HG03280 (cell line): ENCODE data around the gene C19orf25.
A peak's percentile ranks its signal among the peaks of the same experiment; 100 is the strongest.

Source experiments
- ATAC-seq: cut with Tn5 transposase; IDR thresholded peaks from one replicate; pipeline ENCODE4 v1.9.1; 2021; ENCODE audit warnings: mild to moderate bottlenecking, moderate library complexity; ENCODE audit not compliant: unreplicated experiment

C19orf25 gene

DNA sequence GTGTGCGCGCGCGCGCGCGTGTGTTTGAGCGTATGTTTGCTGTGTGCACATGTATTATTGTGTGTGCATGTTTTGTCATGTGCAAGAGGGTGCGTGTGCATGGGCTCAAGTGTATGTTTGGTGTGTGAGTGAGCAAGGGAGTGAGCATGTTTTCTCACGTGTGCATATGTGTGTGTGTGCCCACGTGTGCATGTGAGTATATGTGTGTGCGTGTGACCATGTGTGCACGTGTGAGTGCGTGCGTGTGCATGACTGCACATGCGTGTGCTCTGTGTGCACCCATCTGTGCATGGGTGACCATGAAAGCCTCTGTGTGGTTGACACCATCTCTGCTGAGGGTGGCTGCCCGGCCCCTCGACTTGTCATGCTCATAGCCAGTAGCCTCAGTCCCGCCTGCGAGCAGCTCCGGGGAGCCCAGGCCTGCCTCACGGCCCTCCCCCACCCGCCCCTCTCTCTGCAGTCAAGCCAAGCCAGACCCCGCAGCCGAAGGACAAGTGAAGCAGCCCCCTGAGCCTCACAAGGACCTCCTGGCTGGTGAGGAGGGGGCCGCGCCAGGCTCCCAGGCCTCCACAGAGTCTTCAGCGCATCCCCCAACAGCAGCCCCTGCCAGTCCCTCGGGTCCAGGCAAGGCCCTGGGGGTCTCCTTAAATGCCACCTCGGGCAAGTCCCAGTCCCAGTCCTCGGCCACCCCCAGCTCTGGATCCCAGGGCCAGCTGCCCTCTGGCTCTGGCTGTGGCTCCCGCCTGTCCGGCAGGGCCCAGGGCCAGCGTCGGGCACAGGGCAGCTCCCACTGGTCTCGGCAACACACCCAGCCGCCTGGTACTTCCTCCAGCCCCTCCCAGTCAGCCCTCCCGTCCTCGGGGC, 17.9 kb upstream of the C19orf25 start:
- ATAC-seq, result no peak

DNA sequence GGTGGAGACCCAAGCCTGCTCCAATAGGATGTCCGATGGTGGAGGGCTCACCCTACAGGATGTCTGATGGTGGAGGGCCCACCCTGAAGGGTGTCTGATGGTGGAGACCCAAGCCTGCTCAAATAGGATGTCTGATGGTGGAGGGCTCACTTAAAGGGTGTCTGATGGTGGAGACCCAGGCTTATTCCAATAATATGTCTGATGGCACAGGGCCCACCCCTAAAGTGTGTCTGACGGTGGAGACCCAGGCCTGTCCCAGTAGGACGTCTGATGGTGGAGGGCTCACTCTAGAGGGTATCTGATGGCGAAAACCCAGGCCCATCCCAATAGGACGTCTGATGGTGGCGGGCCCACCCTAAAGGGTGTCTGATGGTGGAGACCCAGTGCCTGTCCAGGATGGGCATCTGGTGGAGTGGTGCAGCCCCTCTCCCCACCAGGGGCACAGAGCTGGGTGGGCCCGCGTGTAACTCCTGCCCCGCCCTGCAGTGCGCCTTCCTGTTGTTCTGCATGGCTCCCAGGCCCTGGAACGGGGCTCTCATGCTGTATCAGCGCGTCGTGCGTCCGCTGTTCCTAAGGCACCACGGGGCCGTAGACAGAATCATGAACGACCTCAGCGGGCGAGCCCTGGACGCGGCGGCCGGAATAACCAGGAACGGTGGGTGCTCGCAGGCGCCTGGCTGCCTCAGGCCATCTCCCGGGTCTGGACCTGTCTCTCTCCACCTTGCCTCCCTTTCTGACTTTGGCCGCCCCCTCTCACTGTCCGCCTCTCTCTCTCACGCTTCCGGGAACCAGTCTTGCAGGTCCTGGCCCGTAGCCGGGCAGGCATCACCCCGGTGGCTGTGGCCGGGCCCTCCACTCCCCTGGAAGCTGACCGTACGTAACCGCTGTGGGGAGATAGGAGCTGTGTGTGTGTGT, 17.0 kb upstream of the C19orf25 start:
- no peak for ATAC-seq

DNA sequence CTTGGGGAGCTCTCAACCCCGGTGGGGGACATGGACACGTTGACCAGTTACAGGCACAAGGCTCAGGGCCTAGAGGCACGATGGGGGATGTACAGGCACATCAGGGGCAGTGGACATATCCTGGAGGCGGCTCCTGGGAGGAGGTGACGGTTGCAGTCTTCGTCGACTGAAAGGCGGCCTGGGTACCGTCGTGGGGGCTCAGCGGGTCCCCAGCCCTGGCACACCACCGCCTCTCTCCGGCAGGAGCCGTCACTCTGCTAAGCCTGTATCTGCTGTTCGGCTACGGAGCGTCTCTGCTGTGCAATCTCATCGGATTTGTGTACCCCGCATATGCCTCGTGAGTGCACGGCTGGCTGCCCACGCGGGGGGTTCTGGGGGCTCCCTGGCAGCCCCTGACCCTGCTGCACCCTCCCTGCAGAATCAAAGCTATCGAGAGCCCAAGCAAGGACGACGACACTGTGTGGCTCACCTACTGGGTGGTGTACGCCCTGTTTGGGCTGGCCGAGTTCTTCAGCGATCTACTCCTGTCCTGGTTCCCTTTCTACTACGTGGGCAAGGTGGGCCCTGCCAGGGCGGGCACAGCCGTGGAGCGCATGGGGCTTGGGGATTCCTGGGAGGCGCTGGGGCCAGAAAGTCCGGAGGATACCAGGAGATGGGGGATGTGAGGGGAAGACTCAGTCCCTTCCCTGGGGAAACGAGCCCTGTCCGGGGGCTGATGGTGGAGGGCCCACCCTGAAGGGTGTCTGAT, 16.2 kb upstream of the C19orf25 start:
- no peak for ATAC-seq

DNA sequence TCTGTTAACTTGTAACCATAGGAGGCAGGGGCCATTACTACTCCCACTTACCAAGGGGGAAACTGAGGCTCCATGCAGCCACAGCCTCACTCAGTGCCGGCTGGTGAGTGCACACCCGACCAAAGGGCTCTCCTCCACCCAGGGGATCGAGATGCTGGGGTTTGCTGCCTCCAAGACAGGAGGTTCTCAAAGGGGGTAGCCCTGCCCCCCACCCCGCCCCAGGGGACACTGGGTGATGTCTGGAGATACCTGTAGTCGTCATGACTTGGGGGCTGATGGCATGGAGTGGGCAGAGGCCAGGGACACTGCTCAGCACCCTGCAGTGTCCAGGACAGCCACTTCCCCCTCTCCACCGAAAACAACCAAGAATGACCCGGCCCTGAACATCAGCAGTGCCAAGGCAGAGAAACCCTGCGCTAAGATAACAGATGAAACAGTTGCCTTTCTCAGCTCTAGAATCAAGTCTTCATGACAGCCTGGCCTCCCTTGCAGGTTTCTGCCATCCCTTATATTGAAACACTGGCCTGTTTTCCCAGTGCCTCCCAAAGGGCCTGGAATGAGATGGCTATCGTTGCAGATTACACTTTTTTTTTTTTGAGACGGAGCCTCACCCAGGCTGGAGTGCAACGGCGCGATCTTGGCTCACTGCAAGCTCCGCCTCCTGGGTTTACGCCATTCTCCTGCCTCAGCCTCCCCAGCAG, 15.2 kb upstream of the C19orf25 start:
- ATAC-seq, result no peak

DNA sequence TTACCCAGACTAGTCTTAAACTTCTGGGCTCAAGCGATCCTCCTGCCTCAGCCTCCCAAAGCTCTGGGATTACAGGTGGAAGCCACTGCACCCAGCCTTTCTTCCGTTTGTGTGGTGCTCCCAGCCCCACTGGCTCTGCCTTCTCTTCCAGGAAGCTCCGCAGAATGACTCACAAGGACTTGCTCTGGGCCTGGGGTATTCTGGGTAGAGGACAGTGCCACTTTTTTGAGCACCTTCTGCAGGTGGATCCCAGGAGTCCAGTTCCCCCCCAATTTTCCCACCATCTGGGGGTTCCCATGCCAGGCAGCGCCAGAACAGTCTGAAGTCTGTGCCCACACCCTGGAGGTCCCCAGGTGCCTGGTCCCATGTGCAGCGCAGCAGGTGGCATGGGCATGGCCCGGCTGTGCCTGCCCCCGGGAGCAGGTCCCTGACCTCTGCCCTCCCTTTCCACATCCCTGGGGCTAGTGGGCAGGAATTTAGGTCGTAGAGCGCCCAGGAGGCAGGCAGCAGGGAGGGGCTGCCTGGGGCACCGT, 13.5 kb upstream of the C19orf25 start:
- no peak for ATAC-seq

DNA sequence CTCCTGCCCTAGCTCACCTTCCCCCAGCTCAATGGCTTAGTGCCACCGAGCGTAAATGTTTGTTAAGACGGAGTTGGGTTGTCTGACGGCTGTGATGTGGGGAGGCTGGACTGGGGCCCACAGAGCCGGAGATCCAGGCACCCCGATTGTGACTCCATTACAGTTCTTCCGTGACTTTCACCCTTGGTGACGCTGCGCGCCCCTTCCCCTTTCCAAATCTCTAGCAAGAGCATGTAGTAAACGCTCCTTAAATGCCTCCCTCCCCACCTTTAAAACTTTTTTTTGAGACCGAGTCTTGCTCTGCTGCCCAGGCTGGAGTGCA, 12.8 kb upstream of the C19orf25 start:
- no peak for ATAC-seq

DNA sequence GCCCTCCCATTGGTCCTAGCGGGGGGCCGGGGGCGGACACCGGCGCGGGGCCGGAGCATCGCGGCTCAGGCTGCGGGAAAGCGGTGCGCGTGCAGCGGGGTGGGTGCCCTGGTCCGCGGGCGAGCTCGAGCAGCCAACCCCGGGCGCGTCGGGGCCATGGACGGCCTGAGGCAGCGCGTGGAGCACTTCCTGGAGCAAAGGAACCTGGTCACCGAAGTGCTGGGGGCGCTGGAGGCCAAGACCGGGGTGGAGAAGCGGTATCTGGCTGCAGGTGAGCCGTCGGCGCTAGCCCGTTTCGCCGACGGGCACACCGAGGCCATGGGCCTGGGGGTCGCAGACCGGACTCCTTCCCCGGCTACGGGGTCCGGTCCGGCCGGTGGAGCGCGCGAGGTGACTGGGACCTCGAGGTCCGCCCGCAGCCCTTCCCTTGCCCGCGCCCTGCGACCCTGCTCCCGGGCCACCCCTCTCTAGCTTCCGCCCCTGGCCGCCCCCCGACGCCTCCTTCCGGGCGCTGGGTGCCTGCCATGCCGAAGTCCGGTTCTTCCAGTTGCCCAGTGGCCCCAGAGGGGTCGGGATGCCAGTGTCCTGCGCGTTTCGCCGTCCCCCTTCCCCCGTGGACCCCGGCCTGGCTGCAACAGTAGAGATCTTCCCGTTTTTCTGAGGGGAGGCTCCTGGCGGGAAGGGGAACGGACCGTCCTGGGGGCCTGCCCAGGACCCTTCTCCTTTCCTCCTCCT, 12.3 kb upstream of the C19orf25 start, which contains the start of gene REEP6:
Gene REEP6 (plus strand): TSS at position 68 of the 735 bp plus-strand sequence. CDS start 89 bp downstream, at position 157.
- no peak for ATAC-seq

DNA sequence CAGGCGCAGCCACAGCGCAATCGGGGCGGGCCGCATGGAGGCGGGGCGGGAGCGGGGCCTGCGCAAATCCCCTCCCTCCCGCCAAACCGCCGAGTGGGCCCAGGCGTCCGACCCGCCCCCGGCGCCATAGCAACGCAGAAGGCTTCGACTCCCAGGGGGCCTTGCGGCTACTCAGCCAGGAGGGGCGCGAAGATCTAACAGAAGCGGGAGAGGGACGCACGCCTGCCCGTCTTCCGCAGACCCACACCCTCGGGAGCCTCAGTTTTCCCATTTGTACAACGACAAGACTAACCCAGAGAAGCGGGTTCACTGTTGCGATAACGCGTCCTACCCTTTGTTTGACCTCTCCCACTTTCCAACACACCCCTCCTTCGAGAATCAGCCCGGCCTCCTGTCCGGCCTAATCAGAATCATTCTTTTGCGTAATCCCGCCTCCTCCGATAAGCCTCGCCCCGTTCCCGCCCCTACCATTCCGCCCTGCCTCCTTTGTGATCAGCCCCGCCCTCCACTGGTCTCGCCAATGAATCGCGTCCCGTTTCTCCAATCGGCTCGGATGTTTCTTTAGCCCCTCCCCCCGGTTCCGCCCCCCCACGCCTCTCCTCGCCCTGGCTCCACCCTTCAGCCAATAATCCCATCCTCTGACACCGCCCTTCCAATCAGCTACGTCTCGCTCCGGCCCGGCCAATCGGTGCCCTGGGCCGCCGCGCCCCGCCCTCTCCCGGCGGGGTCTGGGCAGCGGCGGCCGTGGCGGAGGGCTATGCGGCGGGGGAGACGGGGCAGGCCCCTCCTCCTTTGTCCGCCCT, 11.5 kb upstream of the C19orf25 start, which contains the start of gene PCSK4:
Gene PCSK4 (minus strand): TSS at position 40 of the 803 bp plus-strand sequence. CDS start 4 bp downstream, at position 36.
- peak; percentile 78 for ATAC-seq

DNA sequence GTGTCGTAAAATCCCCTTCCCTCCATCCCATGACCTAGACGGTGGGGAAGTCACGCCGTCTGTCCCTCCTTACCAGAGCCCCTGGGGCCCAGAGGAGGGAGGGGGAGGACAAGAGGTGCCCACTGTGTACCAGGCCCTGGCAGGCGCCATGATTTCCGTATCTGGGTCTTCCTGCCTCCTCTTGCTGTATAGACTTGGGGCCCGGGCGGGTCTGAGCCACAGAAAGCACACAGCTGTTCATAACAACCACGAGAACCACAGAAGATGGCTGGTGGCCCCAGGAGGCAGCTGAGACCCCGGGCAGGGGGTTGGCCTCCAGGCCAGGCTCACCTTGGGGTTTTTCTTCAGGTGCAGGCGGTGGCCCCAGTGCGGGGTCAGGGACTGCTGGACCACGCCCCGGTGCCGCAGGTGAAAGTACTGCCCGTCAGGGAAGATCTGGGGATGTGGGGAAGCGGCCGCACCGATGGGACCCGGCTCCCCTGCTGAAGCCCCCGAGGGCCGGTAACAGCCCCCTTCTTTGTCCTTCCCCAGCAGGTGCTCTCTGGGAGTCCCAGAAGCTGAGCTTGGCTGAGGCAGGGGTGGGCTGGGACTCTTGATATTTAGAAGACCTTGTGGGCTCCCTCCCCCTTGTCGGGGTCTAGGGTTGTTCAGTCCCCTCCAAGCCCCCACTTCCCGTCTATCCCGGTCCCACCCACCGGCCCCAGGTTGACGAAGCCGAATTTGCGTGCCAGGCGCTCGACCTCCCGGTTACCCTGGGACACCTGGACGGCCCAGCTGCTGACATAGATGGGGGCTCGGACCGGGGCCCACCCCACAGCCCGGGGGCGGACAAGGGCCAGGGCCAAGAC, 10.7 kb upstream of the C19orf25 start:
- ATAC-seq, result no peak

DNA sequence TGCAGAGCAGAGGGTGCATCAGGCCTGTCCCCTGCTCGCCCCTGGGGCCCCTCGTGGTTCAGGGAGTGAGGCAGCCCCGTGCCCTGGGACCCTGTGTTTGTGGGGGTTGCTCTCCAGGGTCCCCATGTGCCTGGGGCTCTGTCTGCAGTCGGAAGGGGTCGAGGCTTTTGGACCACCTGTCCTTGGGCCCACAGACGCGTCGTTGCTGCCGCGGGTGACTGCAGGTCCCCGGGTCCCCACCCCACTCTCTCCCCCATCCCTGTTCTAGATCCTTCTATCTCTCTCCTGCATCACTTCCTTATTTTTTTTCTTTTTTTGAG, 9.2 kb upstream of the C19orf25 start:
- no peak for ATAC-seq

DNA sequence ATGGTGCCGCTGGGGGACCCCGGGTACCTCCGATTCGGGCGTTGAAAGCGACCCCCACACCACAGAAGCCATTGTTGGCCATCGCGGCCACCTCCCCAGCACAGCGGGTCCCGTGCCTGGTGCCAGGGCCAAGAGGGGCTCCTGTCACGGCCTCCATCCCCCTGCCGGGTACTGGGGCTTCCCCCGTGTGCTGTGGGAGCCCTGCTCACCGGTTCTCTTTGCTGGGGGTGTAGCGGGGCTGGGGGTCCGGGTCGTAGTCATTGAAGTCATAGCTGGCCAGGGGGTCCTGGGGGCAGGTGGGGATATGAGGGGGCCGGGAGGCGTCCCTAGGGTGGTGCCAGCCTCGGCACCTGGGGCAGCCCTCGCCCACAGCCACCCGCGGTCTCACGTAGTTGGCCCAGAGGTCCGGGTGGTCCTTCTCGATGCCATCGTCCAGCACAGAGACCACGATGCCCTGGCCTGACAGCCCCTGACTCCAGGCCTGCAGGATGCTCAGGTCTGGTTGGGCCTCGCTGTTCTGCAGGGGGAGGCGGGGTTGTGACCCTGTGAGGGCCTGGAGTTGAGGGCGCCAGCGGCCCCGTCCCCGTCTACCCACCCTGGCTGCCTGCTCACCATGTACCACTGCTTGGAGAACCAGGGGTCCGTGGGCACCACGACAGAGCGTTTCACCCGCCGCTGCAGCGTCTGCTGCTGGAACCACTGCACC, 8.7 kb upstream of the C19orf25 start:
- no peak for ATAC-seq

DNA sequence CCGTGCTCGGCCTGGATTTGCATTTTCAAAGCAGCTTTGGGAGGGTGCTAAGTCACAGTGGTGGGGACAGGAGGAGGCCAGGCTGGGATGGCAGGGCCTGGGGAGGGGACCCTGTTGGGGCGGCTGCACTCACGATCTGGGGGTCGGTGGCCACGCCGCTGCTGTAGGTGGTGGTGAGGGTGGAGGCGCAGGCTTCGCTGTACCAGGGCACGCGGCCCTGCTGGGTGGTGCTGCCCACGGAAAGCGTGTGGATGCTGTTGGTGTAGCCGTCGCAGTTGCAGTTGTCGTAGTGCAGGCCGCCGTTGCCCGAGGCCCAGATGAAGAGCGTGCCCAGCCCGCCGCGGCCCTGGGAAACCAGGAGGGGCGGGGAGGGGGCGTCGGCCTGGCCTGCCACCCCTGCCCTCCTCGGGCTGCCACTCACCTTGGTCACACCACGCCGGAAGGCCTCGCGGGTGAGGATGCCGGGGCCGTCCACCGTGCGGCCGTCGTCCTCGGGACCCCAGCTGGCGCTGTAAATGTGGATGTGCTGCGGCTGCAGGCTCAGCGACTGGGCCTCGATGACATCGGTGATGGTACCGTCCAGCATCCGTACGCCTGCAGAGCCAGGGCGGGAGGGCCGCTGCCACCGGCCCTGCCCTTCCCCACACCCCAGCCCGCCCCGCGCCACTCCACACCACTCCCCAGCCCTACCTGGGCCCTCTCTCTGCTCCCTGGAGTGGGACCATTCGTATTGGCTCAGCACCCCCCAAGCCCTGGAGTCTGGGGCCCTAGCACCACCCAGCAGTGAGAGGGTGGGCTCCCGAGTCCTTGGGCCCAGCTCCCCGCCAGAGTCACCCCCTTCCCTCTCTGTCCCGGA, 7.9 kb upstream of the C19orf25 start:
- no peak for ATAC-seq

DNA sequence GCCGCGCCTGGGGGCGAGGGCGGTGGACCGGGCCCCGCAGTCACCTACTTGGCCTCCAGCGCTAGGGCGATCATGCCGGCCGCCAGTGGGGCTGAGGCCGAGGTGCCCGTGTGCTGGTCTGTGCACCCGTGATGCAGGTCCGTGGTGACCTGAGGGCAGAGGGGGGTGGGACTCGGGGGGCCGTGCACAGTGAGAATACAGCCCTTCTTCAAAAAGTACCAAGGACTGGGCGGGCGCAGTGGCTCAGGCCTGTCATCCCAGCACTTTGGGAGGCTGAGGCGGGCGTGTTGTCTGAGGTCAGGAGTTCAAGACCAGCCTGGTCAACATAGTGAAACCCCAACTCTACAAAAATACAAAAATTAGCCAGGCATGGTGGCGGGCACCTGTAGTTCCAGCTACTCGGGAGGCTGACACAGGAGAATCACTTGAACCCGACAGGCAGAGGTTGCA, 5.0 kb upstream of the C19orf25 start:
- ATAC-seq, result no peak

DNA sequence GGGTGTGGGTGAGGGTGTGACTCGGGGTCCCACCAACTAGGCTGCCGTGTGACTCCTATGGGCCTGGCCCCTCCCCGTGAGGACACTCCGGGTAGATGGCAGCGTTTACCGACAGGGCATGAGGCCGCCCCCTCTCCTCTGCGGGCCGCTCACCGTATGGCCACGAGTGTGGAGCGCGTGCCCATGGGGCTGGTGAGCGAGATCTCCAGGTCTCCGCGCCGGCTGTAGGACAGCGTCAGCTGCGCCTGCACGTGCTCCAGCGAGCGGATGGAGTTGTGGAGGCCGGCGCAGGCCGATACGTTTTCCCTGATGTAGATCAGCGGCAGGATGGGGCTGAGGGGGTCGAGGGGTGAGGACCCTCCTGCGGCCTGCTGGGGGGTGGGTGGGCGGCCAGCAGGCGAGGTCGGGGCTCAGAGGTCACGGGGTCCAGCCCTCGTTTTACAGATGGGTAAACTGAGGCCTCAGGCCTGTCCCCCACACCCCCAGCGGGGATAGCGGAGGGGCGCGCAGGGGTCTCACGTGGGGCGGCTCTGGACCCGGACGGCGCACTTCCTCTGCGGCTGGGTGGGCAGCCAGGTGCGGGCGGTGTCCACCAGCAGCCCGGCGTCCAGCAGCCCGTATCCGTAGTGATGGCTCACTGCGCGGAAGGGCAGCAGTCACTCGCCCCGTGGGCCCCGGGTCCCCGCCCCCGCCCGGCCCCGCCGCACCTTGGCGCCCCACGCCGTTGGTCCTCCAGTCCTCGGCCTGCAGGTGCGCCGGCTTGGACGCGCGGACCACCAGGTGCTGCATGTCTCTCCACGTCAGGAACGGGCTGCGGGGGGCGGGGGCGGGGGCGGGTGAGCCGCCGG, 4.3 kb upstream of the C19orf25 start:
- no peak for ATAC-seq

DNA sequence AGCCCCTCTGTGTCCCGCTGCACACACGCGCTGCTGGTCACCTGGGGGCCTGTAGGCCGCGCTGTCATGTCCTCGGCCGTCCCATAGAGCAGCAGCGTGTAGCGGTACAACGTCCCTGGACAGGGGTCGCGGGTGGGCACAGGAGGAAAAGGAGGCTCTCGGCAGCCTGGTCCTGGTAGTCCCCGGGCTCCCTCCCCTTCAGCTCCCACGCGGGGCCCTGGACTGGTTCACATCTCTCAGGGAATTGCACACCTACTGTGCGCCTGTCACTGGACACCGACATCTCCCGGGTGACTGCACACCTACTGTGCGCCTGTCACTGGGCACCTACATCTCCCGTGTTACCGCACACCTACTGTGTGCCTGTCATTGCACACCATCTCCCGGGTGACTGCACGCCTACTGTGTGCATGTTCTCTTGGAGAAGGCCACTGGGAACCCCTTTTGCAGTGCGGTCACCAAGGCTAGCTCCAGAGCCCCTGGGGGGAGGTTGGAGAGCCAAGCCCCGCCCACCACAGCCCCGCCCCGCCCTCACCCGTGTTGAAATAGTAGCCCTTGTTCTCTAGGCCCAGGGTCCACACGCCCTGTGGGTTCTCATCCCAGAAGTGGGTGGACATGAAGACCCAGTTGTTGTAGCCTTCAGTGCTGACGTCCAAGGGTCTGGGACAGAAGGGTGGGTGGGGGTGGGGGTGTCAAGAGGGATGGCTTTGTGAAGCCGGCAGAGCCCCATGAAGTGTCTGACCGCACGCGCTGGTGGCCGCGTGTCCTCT, 3.5 kb upstream of the C19orf25 start:
- no peak for ATAC-seq
